Erythroblast (primary cell): Measurements from ENCODE around the gene ZNF609.

Experiments
- DNase-seq, 2 experiments: peaks; one replicate each; lab custom pipeline; 2025; lab: John Stamatoyannopoulos, UW
- GATA1 ChIP-seq: IDR thresholded peaks from 2 replicates; pipeline ENCODE4 v1.6.1; 2011; ENCODE audit warnings: low read depth, mild to moderate bottlenecking, control low read depth, low read length, moderate library complexity
- POLR2A ChIP-seq: IDR thresholded peaks from 2 replicates; pipeline ENCODE4 v1.6.1; 2011; ENCODE audit warnings: mild to moderate bottlenecking, low read length

Gene ZNF609

DNA sequence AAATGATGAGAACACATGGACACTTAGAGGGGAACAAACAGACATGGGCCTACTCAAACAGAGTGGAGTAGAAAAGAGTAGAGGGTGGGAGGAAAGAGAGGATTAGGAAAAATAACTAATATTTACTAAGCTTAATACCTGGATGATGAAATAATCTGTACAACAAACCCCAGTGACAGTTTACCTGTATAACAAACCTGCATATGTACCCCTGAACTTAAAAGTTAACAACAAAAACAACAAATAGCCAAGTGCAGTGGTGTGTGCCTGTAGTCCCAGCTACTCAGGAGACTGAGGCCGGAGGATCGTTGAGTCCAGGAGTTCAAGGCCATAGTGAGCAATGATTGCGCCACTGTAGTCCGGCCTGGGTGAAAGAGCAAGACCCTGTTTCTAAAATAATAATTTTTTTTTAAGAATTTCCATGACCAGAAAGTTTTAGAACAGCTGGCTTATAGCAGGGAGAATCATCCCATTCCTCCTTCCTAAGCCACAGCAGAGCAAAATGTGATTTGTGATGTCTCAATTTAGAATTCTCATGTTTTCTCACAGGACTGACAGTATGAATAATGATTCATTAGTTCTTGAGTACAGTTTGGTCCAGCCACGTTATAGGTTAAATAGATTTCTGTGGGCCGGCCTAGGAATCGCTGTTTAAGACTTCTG is 150.0 kb downstream of the ZNF609 start:
- no peak for DNase-seq
- TF ChIP-seq POLR2A = no peak
- TF ChIP-seq GATA1 = no peak

DNA sequence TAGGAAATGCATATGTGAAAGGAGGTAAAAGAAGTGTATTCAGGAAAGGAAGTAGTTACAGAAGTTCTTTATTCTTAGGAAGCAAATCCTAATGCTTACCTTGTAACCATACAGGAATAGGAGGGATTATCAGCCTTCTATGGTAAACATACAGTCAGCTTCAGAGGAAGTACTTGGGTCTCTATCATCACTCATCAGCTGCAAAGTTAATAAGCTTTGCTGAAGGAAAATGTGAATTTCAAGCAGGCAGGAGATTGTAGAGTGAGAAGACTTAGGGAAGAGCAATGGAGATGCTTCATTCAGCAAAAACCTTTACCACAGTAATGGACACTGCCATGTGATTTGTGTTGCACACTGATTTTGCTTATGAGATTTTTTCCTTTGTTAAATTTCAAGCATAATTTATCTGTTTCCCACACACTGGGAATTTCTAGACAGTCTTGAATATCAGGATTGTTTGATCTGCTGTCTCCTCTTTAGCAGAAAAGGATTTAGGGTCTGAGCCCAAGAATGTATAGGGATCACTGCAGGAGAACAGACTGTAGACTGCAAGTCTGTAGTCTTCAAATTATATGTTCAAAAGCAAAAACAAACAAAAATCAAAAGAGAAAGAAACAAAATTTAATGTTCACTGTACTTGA is 150.8 kb downstream of the ZNF609 start:
- no peak for DNase-seq
- TF ChIP-seq POLR2A (no peak), GATA1 (no peak)

DNA sequence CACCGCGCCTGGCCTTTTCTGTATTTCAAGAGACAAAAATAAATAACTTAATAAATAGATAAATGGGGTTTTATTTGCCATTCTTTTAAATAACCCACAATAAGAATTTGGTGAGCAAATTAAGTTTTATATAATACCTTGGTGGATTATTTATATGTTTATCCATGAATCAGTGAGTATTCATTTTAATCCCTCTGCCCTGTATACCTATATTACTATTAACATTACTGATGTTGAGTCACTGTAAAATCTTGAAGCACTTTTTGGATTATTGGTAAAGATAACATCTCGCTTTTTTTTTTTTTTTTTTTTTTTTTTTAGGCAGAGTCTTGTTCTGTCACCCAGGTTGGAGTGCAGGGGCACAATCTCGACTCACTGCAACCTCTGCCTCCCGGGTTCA is 154.1 kb downstream of the ZNF609 start:
- DNase-seq = no peak
- TF ChIP-seq POLR2A (no peak), GATA1 (no peak)

DNA sequence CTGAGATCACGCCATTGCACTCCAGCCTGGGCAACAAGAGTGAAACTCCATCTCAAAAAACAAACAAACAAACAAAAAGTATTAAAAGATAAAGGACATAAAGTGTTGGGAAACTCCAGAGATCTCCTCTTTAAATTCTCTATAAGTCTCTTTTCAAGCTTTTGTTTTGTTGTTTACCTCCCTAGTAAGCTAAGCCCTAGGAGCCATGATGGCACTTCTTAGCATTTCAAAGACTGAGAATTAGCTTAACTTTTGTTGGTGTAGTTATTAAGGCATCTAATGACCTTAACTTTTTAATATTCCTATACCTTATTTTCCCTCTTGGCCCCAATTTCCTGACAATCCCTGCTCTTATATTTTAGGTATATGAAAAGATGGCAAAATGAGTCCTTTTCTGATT is 157.3 kb downstream of the ZNF609 start:
- no peak for DNase-seq
- no peak for TF ChIP-seq POLR2A

DNA sequence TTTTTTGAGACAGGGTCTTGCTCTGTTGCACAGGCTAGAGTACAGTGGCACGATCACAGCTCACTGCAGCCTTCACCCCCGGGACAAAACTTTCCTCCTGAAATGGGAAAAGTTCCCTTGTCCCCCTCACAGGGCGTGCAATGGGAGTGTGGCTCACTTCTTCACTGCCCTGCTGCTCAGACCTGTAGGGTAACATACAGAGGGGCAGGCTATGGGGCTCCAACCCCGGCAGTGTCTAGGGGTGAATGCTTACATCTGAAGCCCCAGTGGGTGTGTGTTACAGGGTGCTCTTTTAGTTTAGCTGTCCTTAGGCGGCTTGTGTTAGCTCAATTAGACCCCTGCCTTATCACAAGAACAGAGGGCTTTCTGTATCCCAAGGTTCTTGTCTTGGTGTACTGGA is 157.8 kb downstream of the ZNF609 start:
- no peak for DNase-seq
- TF ChIP-seq GATA1 = no peak
- TF ChIP-seq POLR2A = no peak

DNA sequence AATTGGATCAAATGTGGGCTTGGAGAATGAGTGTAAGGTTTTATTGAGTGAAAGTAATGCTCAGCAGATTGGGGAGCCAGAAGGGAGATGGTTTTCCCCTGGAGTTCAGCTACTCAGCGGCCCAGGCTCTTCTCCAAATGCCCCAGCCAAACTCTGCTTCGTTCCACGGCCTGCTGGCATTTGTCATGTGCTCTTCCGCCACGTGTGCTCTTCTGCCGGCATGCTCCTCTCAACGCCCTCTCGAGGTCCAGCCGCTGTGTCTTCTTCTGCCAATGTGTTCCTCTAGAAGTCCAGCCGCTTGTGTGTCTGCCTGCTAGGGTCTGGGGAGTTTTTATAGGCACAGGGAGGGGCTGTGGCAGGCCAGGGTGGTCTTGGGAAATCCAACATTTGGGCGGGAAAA is 158.2 kb downstream of the ZNF609 start:
- no peak for DNase-seq
- no peak for TF ChIP-seq GATA1
- TF ChIP-seq POLR2A = no peak

DNA sequence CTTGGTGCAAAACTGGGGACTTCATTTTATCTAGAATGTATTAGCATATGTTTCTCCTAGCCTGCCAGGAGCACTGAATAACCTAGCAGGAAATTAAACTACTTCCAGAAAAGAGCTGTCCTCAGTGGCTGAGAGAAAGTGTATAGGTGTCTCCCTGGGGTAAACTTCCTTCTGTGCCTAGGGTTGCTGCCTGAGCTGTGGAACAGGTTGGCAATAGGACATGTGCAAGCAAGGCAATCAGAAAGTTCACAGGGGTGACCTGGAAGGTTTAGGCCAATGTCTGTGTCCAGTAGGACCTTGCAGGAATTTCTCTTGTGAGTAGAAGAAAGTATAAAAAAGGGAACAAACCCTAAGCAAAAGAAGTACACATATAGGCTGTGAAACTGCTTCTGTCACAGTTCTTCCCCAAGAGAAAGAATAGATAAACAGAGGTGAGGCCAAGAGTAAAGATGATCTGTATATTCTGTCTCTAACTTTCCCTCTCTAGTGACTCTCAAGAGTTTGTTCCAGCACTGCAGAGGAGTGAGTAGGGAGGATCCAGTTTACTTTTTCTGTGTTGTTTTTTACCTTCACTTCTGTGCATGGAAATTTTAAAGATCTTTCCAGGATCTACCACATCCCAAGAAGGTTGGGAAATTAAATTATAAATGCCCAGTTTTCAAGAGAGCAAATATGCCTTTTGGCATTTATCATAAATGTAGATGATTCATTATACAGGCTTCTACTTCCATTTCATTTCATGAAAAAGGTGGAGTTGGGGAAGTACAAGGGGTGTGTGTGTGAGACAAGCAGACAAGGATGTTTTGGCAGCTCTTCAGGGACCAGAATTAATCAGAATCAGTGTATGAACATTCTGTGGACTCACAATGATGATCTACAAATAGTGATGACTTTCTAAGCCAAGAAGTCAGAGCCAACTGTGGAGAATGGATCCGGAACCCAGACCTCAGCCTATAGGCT is 159.8 kb downstream of the ZNF609 start:
- peak in 1 of 2 experiments; percentile 11 for DNase-seq
- TF ChIP-seq POLR2A (no peak), GATA1 (no peak)

DNA sequence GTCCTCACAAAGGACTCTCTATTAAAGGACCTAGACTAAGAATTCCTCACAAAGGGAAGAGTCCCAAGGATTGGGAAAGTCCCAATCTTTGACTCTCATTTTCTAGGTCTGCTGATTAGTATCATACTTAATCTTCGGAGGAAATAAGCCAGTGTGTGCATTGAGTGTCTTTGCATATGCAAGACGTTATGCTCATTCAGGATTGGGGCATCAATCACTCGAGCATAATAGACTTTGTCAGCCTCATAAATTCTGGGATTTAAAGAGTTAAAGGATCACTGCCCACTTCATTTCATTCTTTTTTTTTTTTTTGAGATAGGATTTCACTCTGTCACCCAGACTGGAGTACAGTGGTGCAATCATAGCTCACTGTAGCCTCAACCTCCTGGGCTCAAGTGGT is 160.7 kb downstream of the ZNF609 start:
- DNase-seq = no peak
- TF ChIP-seq GATA1 (no peak), POLR2A (no peak)

DNA sequence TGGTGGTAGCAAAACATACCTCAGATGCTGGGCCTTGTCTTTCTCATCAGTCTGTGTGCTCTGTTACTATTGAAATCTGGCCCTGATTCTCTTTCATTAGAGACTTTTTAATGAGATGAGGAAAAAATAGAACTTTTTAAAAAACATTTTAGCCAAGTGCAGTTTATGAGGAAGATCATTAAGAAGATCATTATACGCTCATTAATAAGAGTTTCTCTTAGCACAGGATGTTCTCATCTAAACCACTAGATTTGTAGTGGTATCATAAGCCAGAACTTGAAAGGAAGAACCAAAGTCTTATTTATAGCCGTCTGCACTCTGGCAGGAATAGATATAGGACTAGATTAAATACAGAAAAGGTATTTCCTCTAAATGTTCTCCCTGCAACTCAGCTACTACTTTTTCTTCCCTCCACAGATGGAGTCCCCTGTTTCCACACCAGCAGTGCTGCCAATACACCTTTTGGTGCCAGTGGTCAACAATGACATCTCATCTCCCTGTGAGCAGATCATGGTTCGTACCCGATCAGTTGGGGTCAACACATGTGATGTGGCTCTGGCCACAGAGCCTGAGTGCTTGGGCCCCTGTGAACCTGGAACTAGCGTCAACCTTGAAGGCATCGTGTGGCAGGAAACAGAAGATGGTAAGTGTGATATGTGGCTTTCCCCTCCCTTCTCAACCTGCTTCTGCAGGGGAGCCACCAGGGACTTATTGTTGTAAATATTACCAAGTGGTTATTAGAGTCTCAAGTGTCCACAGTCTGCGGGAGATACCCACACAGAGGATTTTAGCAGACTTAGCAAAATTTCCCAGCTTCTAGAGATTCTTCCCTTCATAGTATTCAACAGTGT is 162.3 kb downstream of the ZNF609 start:
- DNase-seq = no peak
- TF ChIP-seq POLR2A (no peak), GATA1 (no peak)

DNA sequence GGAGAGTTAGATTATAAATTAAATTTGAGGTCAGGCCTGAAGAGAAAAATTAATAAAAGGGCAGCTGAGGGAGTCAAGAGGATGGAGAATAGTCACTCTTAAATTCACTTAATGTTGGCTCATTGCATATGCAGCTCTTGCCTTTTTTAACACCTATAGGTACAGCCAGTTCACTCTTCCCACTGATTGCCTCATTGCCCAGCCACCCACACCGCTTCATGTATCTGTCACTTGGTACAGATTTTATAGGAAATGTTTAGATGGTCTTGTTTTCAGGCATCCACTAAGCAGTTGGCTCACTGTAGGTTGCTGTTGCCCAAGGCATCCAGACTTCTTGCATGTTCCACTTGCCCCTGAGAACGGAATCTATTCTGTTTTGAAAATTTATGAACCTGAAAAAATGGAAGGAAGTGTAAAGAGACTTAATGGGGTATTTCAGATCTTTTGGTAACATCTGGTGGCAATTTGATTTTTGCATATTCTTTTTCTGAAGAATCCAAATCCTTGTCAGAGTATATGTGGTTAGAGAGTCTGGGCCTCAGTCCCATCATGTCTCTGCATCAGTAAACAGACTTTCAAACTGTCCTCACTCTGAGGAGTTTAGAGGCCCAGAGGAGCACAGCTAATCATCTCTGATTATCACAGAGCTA is 163.1 kb downstream of the ZNF609 start:
- TF ChIP-seq GATA1 = no peak
- TF ChIP-seq POLR2A = no peak
- DNase-seq = peak in 1 of 2 experiments; percentile 20

DNA sequence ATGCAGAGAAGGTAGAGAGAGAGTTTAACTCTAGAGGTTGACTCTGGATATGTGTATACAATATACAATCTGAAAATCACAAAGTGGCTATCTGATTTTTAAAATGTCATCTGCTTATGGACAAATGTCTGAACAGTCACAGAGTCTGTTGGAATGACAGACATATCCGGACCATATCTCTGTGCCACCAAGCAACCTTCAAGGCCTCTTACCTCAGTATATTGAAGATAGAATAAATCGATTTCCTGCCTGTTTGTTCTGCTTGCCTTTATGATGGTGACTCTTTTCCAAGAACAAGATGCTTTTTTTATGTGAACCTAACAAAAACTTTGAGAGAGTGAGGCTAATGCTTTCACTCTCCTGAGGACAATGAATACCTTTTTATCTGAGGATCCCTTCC is 163.9 kb downstream of the ZNF609 start:
- TF ChIP-seq POLR2A (no peak), GATA1 (no peak)
- DNase-seq = no peak

DNA sequence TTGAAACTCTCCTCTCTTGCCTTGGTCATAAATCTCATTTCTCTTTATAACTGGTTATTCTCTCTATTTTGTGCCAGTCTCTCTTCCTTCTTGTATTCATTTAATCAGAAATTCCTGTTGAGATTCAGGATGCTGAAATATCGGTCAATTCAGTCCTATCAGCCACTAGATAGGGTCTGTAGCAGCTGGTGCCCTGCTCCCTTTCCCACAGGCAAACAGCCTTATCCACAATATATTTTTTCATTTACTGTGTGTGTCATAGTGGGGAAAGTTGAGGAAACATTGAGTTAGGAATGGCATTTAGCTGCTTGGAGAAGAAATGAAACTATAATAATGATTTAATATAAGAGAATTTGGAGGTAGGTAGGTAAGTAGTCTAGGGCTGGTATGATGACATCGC is 168.7 kb downstream of the ZNF609 start:
- TF ChIP-seq POLR2A = no peak
- TF ChIP-seq GATA1 = no peak
- DNase-seq = no peak
